CD14-positive monocyte (primary cell): Measurements from ENCODE around the gene NRG3. TPM values are rescaled to one million over a fixed set of nuclear protein-coding genes. Genes with fewer than 3 reads are reported as not detected.

ENCODE experiments used
- DNase-seq, 3 donors: peaks; one replicate each; pipeline ENCODE4 v3.0.0-alpha.2; 2011 to 2022
- H2AFZ ChIP-seq: 2 replicates; pipeline ENCODE4 v1.6.0; 2012; ENCODE audit warnings: mild to moderate bottlenecking, low read depth, low read length, inconsistent platforms; ENCODE audit not compliant: insufficient read depth, poor library complexity, severe bottlenecking
- H3K27ac ChIP-seq, 2 donors: 1 replicate in 1 of 2; 2 replicates in 1 of 2; pipeline ENCODE4 v1.5.1; 2012 to 2013; ENCODE audit warnings: low read length in 2 of 2, control low read depth in 1 of 2, inconsistent platforms in 1 of 2, low read depth in 1 of 2, mild to moderate bottlenecking in 1 of 2
- H3K27me3 ChIP-seq, 2 donors: one replicate each; pipeline versions ENCODE4 v1.6.0 to v1.6.1; 2011 to 2013; ENCODE audit warnings: low read length in 2 of 2; ENCODE audit not compliant: control insufficient read depth in 2 of 2, insufficient read depth in 2 of 2
- H3K36me3 ChIP-seq, 2 donors: replicated peaks in 1 of 2; 1 replicate in 1 of 2; 2 replicates in 1 of 2; pipeline versions ENCODE4 v1.5.1 to v1.6.1; 2012 to 2013; ENCODE audit warnings: low read length in 2 of 2, control low read depth in 1 of 2, inconsistent platforms in 1 of 2, mild to moderate bottlenecking in 1 of 2; ENCODE audit not compliant: insufficient read depth in 2 of 2, control insufficient read depth in 1 of 2
- H3K4me1 ChIP-seq, 2 donors: 1 replicate in 1 of 2; 2 replicates in 1 of 2; pipeline versions ENCODE4 v1.5.1 to v1.6.1; 2012 to 2013; ENCODE audit warnings: low read length in 2 of 2, control low read depth in 1 of 2, inconsistent platforms in 1 of 2, mild to moderate bottlenecking in 1 of 2, moderate library complexity in 1 of 2; ENCODE audit not compliant: insufficient read depth in 2 of 2, control insufficient read depth in 1 of 2
- H3K4me2 ChIP-seq: replicated peaks from 2 replicates; pipeline ENCODE3; 2012; ENCODE audit warnings: low read length, moderate library complexity, mild to moderate bottlenecking; ENCODE audit not compliant: poor library complexity, severe bottlenecking; ENCODE audit errors: extremely low read depth
- H3K4me3 ChIP-seq, 3 experiments: fragments of 200-600 bp in 1 of 3; sonication (generic) in 1 of 3; replicated peaks in 1 of 3; 1 replicate in 2 of 3; 2 replicates in 1 of 3; pipeline ENCODE4 v1.5.1; 2011 to 2013; ENCODE audit warnings: low read length in 3 of 3, mild to moderate bottlenecking in 3 of 3, control low read depth in 2 of 3, low read depth in 2 of 3, inconsistent platforms in 1 of 3, moderate library complexity in 1 of 3
- H3K79me2 ChIP-seq: 2 replicates; pipeline ENCODE4 v1.6.0; 2012; ENCODE audit warnings: mild to moderate bottlenecking, control low read depth, inconsistent platforms, low read length, moderate library complexity; ENCODE audit not compliant: insufficient read depth
- H3K9ac ChIP-seq: 2 replicates; pipeline ENCODE4 v1.6.0; 2017; ENCODE audit warnings: low read length, mild to moderate bottlenecking; ENCODE audit not compliant: insufficient read depth, poor library complexity, severe bottlenecking
- H3K9me3 ChIP-seq, 2 donors: replicated peaks in 1 of 2; 1 replicate in 1 of 2; 2 replicates in 1 of 2; pipeline versions ENCODE4 v1.5.1 to v1.6.1; 2012 to 2013; ENCODE audit warnings: low read length in 2 of 2, control low read depth in 1 of 2; ENCODE audit not compliant: control insufficient read depth in 1 of 2, insufficient read depth in 1 of 2
- H4K20me1 ChIP-seq: 2 replicates; pipeline ENCODE4 v1.6.0; 2012; ENCODE audit warnings: mild to moderate bottlenecking, low read length, control low read depth, moderate library complexity; ENCODE audit not compliant: insufficient read depth
- H3K27ac Mint-ChIP-seq, 7 donors: one replicate each; pipeline ENCODE4 v1.8.0; 2020; ENCODE audit warnings: mild to moderate bottlenecking in 7 of 7, mixed read lengths in 7 of 7, moderate library complexity in 6 of 7, inconsistent platforms in 2 of 7
- H3K27me3 Mint-ChIP-seq, 3 donors: one replicate each; pipeline ENCODE4 v1.8.0; 2021 to 2022; ENCODE audit warnings: low read depth in 3 of 3, mild to moderate bottlenecking in 3 of 3, mixed read lengths in 3 of 3, moderate library complexity in 3 of 3, inconsistent platforms in 1 of 3
- H3K36me3 Mint-ChIP-seq, 2 donors: one replicate each; pipeline ENCODE4 v1.8.0; 2020; ENCODE audit warnings: mixed read lengths in 2 of 2, inconsistent platforms in 1 of 2, mild to moderate bottlenecking in 1 of 2
- H3K4me1 Mint-ChIP-seq: one replicate; pipeline ENCODE4 v1.8.0; 2020; ENCODE audit warnings: mild to moderate bottlenecking, mixed read lengths
- H3K4me3 Mint-ChIP-seq, 2 donors: one replicate each; pipeline ENCODE4 v1.8.0; 2020; ENCODE audit warnings: mild to moderate bottlenecking in 2 of 2, mixed read lengths in 2 of 2, moderate library complexity in 1 of 2
- H3K9me3 Mint-ChIP-seq, 7 donors: one replicate each; pipeline ENCODE4 v1.8.0; 2020 to 2022; ENCODE audit warnings: mixed read lengths in 7 of 7, mild to moderate bottlenecking in 6 of 7, moderate library complexity in 6 of 7, inconsistent platforms in 2 of 7
- CTCF ChIP-seq: fragments of 200-600 bp; IDR thresholded peaks from one replicate; pipeline ENCODE4 v1.8.0; 2022; ENCODE audit warnings: antibody characterized with exemption, mild to moderate bottlenecking
- WGBS: methylation state at CpG from one replicate; pipeline ENCODE4 v1.1.5; 2013; ENCODE audit warnings: missing lambda C conversion rate; ENCODE audit not compliant: insufficient coverage; 5-methylcytosine and 5-hydroxymethylcytosine counted together
- intact Hi-C, 2 donors: fragments of 100-400 bp; cut with micrococcal nuclease; formaldehyde crosslinking; loops; one replicate each; pipeline versions ENCODE4 v1.15.0 to v1.15.1; 2023
- polyA plus RNA-seq, 3 donors: library from polyadenylated mRNA; depleted of rRNA in 1 of 3; unstranded in 2 of 3; stranded (reverse) in 1 of 3; fragments of 300-500 nt in 2 of 3; fragments of >200 nt in 1 of 3; fragmentation: Illumina TruSeq in 2 of 3; gene quantifications; 1 replicate in 2 of 3; 2 replicates in 1 of 3; pipeline ENCODE4 v1.2.3, GENCODE V29; 2012 to 2021

Gene NRG3
- polyA plus RNA-seq, 3 donors = not detected

- H3K36me3 Mint-ChIP-seq = no peaks in the 10 kb centered on the region
- intact Hi-C loops = no loop called here
- no peak overlapping the region for H3K9ac ChIP-seq
- no peak overlapping the region for H3K27ac ChIP-seq
- H3K27me3 Mint-ChIP-seq = no peaks in the 10 kb centered on the region
- H3K27me3 ChIP-seq = no peaks in the 10 kb centered on the region
- no peak overlapping the region for H3K4me3 Mint-ChIP-seq
- peaks cover 0 to 3% (median 0%) of the 10 kb centered on the region in 7 donors for H3K9me3 Mint-ChIP-seq
- no peak for DNase-seq
- no peak for TF ChIP-seq CTCF
- no peak overlapping the region for H3K4me2 ChIP-seq
- H3K36me3 ChIP-seq = no peaks in the 10 kb centered on the region
- no peaks in the 10 kb centered on the region for H3K4me1 Mint-ChIP-seq
- no peak overlapping the region for H3K4me3 ChIP-seq
- no peak overlapping the region for H3K27ac Mint-ChIP-seq
- H3K9me3 ChIP-seq = no peaks in the 10 kb centered on the region
- H4K20me1 ChIP-seq = no peaks in the 10 kb centered on the region
- H3K79me2 ChIP-seq = no peaks in the 10 kb centered on the region
- no peak overlapping the region for H2AFZ ChIP-seq
- H3K4me1 ChIP-seq = no peaks in the 10 kb centered on the region
These were observed 690.2 kb downstream of the NRG3 start for GRCh38 chr10:82565197-82565575.

GRCh38 chr10:82572744-82573143, 697.8 kb downstream of the NRG3 start:
- Histone ChIP-seq H3K4me3 (no peak overlapping the region), H3K4me1 (no peaks in the 10 kb centered on the region), H3K27ac (no peak overlapping the region), H2AFZ (no peak overlapping the region), H3K4me2 (no peak overlapping the region), H3K27me3 (no peaks in the 10 kb centered on the region), H3K9me3 (no peaks in the 10 kb centered on the region), H3K79me2 (no peaks in the 10 kb centered on the region), H3K9ac (no peak overlapping the region), H3K36me3 (no peaks in the 10 kb centered on the region), H4K20me1 (no peaks in the 10 kb centered on the region)
- Mint-ChIP-seq H3K4me3 (no peak overlapping the region), H3K36me3 (no peaks in the 10 kb centered on the region), H3K9me3 (no peaks in the 10 kb centered on the region), H3K4me1 (no peaks in the 10 kb centered on the region), H3K27ac (no peak overlapping the region), H3K27me3 (no peaks in the 10 kb centered on the region)
- no peak for TF ChIP-seq CTCF
- DNase-seq = no peak
- intact Hi-C loops = no loop called here
- WGBS = 80% methylated on average over 1 of the region's 1 CpG
